GM21786 (cell line): ENCODE data around the gene PLA2G7.
"Not testable (repeated sequence)": the region's sequence is repeated elsewhere in the genome, so short reads cannot be mapped to it uniquely, and the experiment has no call there.

Experiments
- ATAC-seq: cut with Tn5 transposase; IDR thresholded peaks from one replicate; pipeline ENCODE4 v1.9.1; 2021; ENCODE audit not compliant: unreplicated experiment

Gene PLA2G7

GRCh38 chr6:46748940-46749503, 13.8 kb upstream of the PLA2G7 start:
- ATAC-seq: no peak

GRCh38 chr6:46746696-46747095, 11.5 kb upstream of the PLA2G7 start, which contains the start of gene ANKRD66:
Gene ANKRD66, plus strand, starts transcription at chr6:46746933. Its CDS starts 5,016 bp downstream, at chr6:46751949.
- ATAC-seq: no peak

GRCh38 chr6:46745973-46746372, 10.8 kb upstream of the PLA2G7 start:
- ATAC-seq: no peak

GRCh38 chr6:46744159-46744725, 9.1 kb upstream of the PLA2G7 start:
- not testable (repeated sequence) for ATAC-seq

GRCh38 chr6:46743425-46744158, 8.4 kb upstream of the PLA2G7 start:
- no peak for ATAC-seq

- no peak for ATAC-seq
These were observed 6.7 kb upstream of the PLA2G7 start for GRCh38 chr6:46741910-46742309.

GRCh38 chr6:46741482-46741881, 6.3 kb upstream of the PLA2G7 start:
- no peak for ATAC-seq

GRCh38 chr6:46736906-46737305, 1.7 kb upstream of the PLA2G7 start:
- ATAC-seq: no peak

GRCh38 chr6:46735720-46736031, 501 bp upstream of the PLA2G7 start:
- ATAC-seq: no peak

- ATAC-seq: no peak
These were observed 1.8 kb downstream of the PLA2G7 start for GRCh38 chr6:46733341-46733801.

- no peak for ATAC-seq
These were observed 4.2 kb downstream of the PLA2G7 start for GRCh38 chr6:46730921-46731461.

GRCh38 chr6:46729787-46730326, 5.3 kb downstream of the PLA2G7 start:
- no peak for ATAC-seq

GRCh38 chr6:46720401-46720800, 14.8 kb downstream of the PLA2G7 start:
- ATAC-seq: no peak

GRCh38 chr6:46719099-46719498, 16.1 kb downstream of the PLA2G7 start:
- ATAC-seq: no peak

GRCh38 chr6:46715141-46715540, 20.0 kb downstream of the PLA2G7 start:
- ATAC-seq: no peak

- ATAC-seq: no peak
These were observed 23.7 kb downstream of the PLA2G7 start for GRCh38 chr6:46711491-46711890.

- no peak for ATAC-seq
These were observed 28.7 kb downstream of the PLA2G7 start for GRCh38 chr6:46706464-46706863.

GRCh38 chr6:46704562-46704961, 30.6 kb downstream of the PLA2G7 start:
- no peak for ATAC-seq

- no peak for ATAC-seq
These were observed 35.2 kb downstream of the PLA2G7 start for GRCh38 chr6:46699970-46700369.

- no peak for ATAC-seq
These were observed 44.2 kb downstream of the PLA2G7 start for GRCh38 chr6:46690911-46691451.

- ATAC-seq: no peak
These were observed 44.9 kb downstream of the PLA2G7 start for GRCh38 chr6:46690141-46690755.
